ENCODE measurements around the gene RBP7.

The RBP7 gene

DNA sequence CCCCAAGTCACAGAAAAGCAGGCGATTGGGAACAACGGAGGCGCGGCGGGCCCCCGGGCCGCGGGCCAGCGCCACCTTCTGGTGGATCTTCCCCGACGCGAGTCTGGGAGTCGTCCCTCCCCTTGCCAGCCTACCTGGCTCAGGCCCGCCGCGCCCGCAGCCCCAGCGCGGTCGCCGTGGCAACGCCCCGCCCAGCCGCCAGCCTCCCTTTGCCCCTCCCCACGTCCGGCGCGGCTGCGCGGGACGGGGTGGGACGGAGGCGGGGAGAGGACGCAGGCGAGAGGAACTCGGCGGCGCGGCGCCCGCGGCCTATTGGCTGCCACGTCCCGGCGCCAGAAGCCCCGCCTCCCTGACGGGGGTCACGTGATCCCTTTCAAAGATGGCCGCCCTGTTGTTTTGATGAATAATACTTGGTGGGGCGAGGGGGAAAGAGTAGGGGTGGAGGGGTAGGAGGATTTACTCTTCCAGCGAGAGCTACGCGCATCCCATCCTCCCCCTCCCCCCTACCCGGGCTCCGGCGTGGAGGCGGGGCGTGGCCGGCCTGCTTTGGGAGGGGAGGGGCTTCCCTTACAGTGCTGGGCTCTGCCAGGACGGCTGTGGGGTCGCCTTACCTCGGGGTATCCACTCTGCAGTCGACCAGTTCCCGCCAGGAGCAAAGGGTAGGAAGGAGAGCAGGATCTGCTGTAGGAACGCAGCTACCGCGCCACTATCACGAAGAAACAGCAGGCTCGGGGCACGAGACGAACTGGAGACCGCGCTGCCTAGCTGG lies 35.7 kb downstream of the RBP7 start, which contains the start of gene UBE4B:
UBE4B (plus strand) TSS at position 369 of the 769 bp plus-strand sequence. CDS start 713 bp downstream, outside the sequence.
- DNase-seq: peak; percentile 96

DNA sequence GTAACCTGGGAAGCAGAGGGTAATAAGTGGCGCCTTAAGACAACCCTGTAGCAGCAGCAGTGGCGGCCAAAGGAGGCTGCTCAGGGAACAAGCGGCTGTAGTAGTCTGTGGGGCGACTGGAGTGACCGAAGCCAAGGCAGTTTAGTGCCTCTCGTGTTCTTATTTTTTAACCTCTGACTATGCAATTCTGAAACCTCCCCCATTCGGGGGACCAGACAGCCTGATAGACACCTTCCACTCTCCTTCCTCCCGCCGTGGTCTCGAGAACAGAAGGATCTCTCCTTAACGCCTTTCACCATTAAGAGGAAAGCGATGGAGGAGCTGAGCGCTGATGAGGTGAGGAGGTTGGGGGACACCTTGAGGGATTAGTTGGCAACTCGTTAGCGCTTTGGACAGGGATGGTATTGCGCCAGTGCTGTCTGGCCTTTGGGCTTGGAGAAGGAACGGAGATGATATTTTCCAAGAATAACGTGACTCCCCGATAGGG lies 36.4 kb downstream of the RBP7 start:
- peak; percentile 37 for DNase-seq

DNA sequence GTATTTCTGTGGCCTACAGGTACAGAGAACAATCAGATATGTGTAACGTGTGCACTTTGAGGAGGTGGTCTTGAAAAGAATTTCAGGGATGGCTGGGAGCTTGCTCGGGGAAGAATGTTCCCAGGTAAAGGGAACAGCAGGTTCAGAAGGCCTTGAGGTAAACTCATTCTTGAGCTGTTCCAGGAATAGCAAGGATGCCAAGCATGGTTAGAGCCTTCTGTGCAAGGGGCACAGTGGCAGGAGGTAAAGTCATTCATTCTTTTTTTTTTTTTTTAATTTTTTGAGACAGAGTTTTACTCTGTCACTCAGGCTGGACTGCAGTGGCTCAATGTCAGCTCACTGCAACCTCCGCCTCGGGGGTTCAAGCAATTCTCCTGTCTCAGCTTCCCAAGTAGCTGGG lies 45.7 kb downstream of the RBP7 start:
- DNase-seq: no peak

GRCh38 chr1:10045480-10046355 lies 48.7 kb downstream of the RBP7 start:
- no peak for DNase-seq

DNA sequence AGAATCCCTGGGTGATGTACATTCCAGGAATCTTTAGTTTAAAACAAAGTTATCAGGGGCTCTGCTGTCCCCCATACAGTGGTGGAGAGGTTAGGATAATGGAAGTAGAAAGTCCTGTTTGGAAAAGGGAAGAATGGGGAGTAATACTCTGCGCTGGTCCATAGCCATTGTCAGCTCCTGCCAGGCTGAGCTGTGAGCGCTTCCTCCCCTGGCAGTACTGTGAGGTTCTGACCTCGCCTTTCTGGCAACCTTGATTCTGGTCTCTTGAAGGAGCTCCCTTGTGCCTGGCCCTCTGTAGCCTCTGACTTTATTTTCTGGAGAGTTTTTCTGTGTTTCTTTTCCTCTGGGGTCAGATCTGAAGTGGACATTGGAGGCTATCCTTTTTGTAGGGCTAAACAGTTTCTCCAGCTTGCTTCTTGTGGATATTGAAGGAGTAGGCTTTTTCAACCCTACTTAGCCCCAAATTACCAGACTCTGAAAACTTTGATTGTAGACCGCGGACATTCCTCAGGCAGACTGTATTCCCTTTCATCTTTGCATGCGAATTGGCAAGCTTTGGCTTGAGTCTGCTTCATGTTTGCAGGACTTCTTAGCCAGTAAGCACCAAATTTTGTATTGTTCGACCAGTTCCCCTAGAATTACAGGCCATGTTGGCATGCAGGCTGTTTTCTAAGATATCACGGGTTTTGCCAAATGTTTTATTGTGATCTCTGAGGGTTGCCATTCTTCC lies 49.5 kb downstream of the RBP7 start:
- no peak for DNase-seq

DNA sequence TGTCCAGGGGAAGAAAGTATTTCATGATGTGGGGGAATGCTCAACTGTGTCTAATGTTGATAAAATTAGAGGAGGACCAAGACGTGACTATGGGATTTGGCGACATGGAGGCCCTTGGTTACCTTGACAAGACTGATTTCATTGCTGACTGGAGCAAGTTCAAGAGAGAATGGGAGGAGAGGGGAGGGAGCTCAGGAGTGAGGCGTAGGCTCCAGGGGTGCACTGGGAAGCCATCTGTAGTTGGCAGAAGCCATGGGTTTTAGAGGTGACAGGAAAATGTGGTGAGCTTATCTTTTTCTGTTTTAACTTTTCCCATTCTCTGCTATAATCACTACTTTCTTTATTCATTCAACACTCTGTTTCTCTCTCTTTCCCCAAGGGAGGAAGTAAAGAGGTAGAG lies 51.6 kb downstream of the RBP7 start:
- DNase-seq: no peak

GRCh38 chr1:10050611-10051010 lies 53.6 kb downstream of the RBP7 start:
- DNase-seq: no peak

- DNase-seq: no peak
These were observed 54.6 kb downstream of the RBP7 start for GRCh38 chr1:10051656-10052055.

DNA sequence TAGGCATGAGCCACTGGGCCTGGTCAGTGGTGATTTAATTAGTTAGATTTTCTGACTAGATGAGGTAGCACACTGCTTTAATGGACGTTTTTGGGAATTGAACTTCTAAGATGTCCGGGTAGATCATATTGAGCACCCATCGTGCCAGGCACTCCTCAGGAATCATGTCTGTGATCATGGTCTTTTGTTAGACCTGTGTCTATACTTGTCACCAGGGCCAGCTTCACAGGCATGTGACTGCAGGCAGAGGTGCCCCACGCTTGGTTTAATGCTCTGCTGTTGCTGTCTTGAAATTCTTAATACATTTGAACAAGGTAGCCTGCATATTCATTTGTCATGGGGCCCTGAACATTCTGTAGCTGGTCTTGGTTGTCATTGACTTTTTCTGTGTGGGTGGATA lies 55.3 kb downstream of the RBP7 start:
- no peak for DNase-seq

DNA sequence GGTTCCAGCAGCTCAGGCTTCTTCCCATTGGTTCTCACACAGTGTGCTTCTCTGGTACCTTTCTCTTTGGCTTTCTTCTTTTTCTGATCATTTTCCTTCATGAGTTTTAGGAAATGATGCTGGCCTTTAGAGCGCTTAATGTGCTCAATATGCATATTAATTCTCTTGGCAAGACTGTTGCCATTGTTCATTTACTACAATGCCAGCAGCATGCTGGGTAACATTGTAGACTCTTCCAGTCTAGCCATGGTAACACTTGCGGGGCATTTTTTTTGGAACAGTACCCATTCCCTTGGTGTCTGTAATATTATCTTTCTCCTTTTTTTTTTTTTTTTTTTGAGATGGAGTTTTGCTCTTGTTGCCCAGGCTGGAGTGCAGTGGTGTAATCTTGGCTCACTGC lies 57.4 kb downstream of the RBP7 start:
- no peak for DNase-seq

GRCh38 chr1:10056599-10056987 lies 59.6 kb downstream of the RBP7 start:
- DNase-seq: no peak

DNA sequence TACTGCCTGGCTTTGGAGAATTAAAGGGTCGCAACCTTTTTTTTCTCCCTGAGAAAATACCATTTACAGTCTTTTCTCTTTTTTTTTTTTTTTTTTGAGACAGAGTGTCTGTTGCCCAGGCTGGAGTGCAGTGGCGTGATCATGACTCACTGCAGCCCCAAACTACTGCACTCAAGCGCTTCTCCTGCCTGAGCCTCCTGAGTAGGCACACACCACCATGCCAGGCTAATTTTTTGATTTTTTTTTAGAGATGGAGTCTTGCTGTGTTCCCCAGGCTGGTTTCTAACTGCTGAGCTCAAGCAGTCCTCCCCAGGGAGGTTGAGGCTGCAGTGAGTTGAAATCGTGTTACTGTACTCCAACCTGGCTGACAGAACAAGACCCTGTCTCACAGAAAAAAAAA lies 60.3 kb downstream of the RBP7 start:
- DNase-seq: no peak

DNA sequence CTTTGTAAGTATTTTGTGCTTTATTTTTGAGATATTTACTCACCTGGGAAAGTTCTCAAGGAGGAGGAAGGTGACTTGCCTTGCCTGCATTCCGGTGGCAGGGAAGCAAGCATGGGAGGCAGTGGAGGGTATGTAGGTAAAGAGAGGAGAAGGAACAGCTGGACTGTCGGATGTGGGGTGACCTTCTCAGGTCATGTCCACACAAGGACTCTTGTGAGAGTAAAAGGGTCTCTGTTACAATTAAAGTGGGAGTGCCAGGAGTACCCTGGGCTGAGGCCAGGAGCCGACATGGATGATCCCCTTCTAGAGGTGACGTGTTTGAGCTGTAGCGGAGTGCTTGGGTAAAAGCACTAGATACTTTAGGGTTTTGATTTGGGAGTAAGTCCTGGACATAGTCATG lies 60.8 kb downstream of the RBP7 start:
- no peak for DNase-seq

GRCh38 chr1:10059342-10059718 lies 62.3 kb downstream of the RBP7 start:
- DNase-seq: no peak

DNA sequence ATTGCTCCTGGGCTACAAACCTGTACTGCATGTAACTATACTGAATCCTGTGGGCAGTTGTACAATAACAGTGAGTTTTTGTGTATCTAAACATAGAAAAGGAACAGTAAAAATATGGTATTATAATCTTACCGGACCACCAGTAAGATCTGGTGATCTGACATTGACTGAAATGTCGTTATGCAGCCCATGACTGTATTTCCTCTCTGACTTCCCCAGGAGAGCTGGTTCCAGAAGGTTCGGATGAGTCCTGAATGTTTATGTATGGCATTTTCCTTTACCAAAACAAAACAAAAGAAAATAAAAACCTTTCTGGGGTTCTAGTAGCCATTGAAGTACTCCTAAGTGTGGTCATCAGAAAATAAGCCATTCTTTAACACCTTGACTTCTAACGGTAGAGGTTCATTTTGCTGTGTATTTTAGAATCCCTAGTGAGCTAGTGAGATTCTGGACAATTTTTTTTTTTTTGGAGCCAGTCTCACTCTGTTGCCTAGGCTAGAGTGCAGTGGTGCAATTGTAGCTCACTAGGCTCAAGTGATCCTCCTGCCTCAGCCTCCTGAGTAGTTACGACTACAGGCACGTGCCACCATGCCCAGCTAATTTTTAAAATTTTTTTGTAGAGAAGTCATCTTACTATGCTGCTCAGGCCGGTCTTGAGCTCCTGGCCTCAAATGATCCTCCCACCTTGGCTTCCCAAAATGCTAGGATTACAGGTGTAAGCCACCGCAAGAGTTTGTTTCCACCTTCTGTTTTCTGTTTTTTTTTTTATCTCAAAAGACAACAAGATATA lies 63.5 kb downstream of the RBP7 start:
- DNase-seq: no peak

GRCh38 chr1:10061276-10061675 lies 64.2 kb downstream of the RBP7 start:
- DNase-seq: no peak

DNA sequence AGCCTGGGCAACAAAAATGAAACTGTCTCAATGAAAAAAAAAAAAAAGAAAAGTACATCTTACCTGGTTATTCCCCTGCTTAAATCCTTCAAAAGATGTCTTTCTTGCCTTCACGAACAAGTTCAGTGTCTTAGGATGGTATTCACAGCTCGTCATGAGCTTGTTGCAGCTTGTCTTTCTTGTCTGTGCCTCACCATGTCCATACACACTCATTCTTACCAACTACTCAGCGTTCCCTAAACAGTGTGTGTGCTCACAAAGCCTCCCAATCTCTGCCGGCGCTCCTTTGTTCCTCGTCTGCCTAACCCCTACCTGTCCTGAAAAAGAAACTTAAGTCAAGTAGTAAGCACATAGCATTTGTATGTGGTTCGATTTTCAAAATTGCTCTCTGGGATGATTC lies 66.8 kb downstream of the RBP7 start:
- DNase-seq: no peak

DNA sequence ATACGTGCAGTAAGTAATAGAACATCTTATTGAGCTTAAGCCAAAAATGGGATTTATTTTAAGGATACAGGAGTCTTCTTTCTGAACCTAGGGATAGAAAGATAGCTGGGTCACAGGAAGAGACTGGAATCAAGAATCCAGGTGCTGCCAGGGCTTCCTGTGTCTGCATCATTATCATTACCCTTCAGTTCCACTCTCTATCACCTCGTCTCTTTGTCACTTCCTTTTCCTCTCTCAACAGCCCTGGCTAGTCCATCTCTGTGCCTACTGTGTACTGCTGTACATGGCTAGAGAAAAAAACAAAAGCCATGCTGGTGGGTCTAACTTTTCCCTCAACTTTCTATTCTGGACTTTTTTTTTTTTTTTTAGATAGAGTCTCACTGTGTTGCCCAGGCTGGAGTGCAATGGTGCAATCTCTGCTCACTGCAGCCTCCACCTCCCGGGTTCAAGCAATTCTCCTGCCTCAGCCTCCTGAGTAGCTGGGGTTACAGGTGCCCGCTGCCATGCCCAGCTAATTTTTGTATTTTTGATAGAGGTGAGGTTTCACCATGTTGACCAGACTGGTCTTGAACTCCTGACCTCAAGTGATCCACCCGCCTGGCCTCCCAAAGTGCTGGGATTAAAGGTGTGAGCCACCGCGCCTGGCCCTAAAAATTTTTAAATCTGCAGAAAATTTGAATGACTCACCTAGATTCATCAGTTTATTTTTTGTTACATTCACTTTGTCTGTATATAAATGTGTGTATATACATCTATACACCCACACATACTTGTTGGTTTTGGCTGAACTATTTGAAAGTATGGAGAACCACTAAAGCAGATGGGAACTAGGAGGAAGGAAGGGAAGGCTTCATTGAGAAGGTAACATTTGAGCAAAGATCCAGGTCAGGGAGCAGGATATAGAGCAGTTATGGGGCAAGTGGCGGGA lies 67.7 kb downstream of the RBP7 start:
- no peak for DNase-seq

GRCh38 chr1:10065344-10065685 lies 68.3 kb downstream of the RBP7 start:
- DNase-seq: no peak
